HEK293 (cell line): ENCODE data around the gene POLR2C.
"Not testable (repeated sequence)": the region's sequence is repeated elsewhere in the genome, so short reads cannot be mapped to it uniquely, and the experiment has no call there.

Experiments used
- CTCF ChIA-PET: fragments of 350-600 bp; formaldehyde crosslinking; extraction: SDS; loops from one replicate; lab custom pipeline; 2021; ENCODE audit warnings: antibody characterized with exemption; lab: Yijun Ruan, JAX
- POLR2A ChIA-PET: fragments of 300-600 bp; formaldehyde crosslinking; extraction: SDS; loops from one replicate; lab custom pipeline; 2020; ENCODE audit warnings: antibody characterized with exemption, inconsistent platforms; lab: Yijun Ruan, JAX
- H3K27ac ChIP-seq: fragments of 200-500 bp; sonication (Bioruptor generic); 2 replicates; pipeline ENCODE4 v1.5.1; 2014; ENCODE audit warnings: low read depth, low read length, control low read depth, inconsistent platforms; ENCODE audit errors: extremely low read depth
- H3K36me3 ChIP-seq, 2 experiments: fragments of 200-500 bp in 1 of 2; sonication (Bioruptor generic) in 1 of 2; 1 replicate in 1 of 2; 2 replicates in 1 of 2; pipeline ENCODE4 v1.5.1; 2014 to 2017; ENCODE audit warnings: inconsistent platforms in 2 of 2, low read length in 2 of 2; ENCODE audit not compliant: control insufficient read depth in 2 of 2, insufficient read depth in 1 of 2
- H3K4me1 ChIP-seq: fragments of 200-500 bp; sonication (Bioruptor generic); 2 replicates; pipeline ENCODE4 v1.5.1; 2014; ENCODE audit warnings: mild to moderate bottlenecking, low read length, inconsistent platforms; ENCODE audit not compliant: control insufficient read depth, insufficient read depth
- H3K4me3 ChIP-seq: 2 replicates; pipeline ENCODE4 v1.5.1; 2011; ENCODE audit warnings: low read depth, mild to moderate bottlenecking, control low read depth, low read length, moderate library complexity
- H3K9me3 ChIP-seq: fragments of 200-500 bp; sonication (Bioruptor generic); 2 replicates; pipeline ENCODE4 v1.5.1; 2014; ENCODE audit warnings: low read depth, low read length, inconsistent platforms; ENCODE audit not compliant: control insufficient read depth, insufficient read depth
- PRDM4 ChIP-seq: fragments of 450-650 bp; formaldehyde crosslinking; IDR thresholded peaks from 2 replicates; pipeline ENCODE4 v1.5.1; 2017; ENCODE audit warnings: missing biosample characterization, missing genetic modification characterization
- RBAK ChIP-seq: fragments of 450-650 bp; formaldehyde crosslinking; IDR thresholded peaks from 2 replicates; pipeline ENCODE4 v1.5.1; 2016; ENCODE audit warnings: missing biosample characterization, missing genetic modification characterization
- ZBTB17 ChIP-seq: fragments of 450-650 bp; formaldehyde crosslinking; IDR thresholded peaks from 2 replicates; pipeline ENCODE4 v1.5.1; 2016; ENCODE audit warnings: missing biosample characterization, missing genetic modification characterization
- ZBTB44 ChIP-seq: fragments of 450-650 bp; IDR thresholded peaks from 2 replicates; pipeline ENCODE4 v1.5.1; 2018; ENCODE audit warnings: missing biosample characterization, mild to moderate bottlenecking, missing genetic modification characterization
- ZFHX2 ChIP-seq: fragments of 450-650 bp; formaldehyde crosslinking; conservative IDR thresholded peaks from 2 replicates; pipeline ENCODE4 v1.5.1; 2016; ENCODE audit warnings: missing biosample characterization, missing genetic modification characterization
- ZNF248 ChIP-seq: fragments of 450-650 bp; formaldehyde crosslinking; IDR thresholded peaks from 2 replicates; pipeline ENCODE4 v1.5.1; 2017; ENCODE audit warnings: missing biosample characterization, missing genetic modification characterization
- ZNF350 ChIP-seq: fragments of 450-650 bp; formaldehyde crosslinking; IDR thresholded peaks from 2 replicates; pipeline ENCODE4 v1.5.0; 2017; ENCODE audit warnings: missing biosample characterization, mild to moderate bottlenecking, missing genetic modification characterization
- ZNF366 ChIP-seq: fragments of 450-650 bp; formaldehyde crosslinking; conservative IDR thresholded peaks from 2 replicates; pipeline ENCODE4 v1.5.1; 2016; ENCODE audit warnings: missing biosample characterization, missing genetic modification characterization
- ZNF394 ChIP-seq: fragments of 450-650 bp; formaldehyde crosslinking; IDR thresholded peaks from 2 replicates; pipeline ENCODE4 v1.5.1; 2016; ENCODE audit warnings: missing biosample characterization, missing genetic modification characterization, mild to moderate bottlenecking, moderate library complexity, borderline replicate concordance
- ZNF544 ChIP-seq: fragments of 450-650 bp; formaldehyde crosslinking; IDR thresholded peaks from 2 replicates; pipeline ENCODE4 v1.5.0; 2017; ENCODE audit warnings: missing biosample characterization, missing genetic modification characterization
- ZNF585B ChIP-seq: fragments of 450-650 bp; formaldehyde crosslinking; IDR thresholded peaks from 2 replicates; pipeline ENCODE4 v1.5.1; 2016; ENCODE audit warnings: missing biosample characterization, missing genetic modification characterization
- ZNF624 ChIP-seq: fragments of 450-650 bp; formaldehyde crosslinking; IDR thresholded peaks from 2 replicates; pipeline ENCODE4 v1.5.1; 2017; ENCODE audit warnings: missing biosample characterization, missing genetic modification characterization
- ZNF658 ChIP-seq: fragments of 450-650 bp; formaldehyde crosslinking; IDR thresholded peaks from 2 replicates; pipeline ENCODE4; 2016; ENCODE audit warnings: missing biosample characterization, missing genetic modification characterization
- ZNF776 ChIP-seq: fragments of 450-650 bp; formaldehyde crosslinking; IDR thresholded peaks from 2 replicates; pipeline ENCODE4 v1.5.0; 2017; ENCODE audit warnings: missing biosample characterization, missing genetic modification characterization, borderline replicate concordance
- ZNF777 ChIP-seq: fragments of 450-650 bp; formaldehyde crosslinking; IDR thresholded peaks from 2 replicates; pipeline ENCODE4 v1.5.1; 2017; ENCODE audit warnings: missing biosample characterization, missing genetic modification characterization, borderline replicate concordance
- ZSCAN30 ChIP-seq: fragments of 450-650 bp; IDR thresholded peaks from 2 replicates; pipeline ENCODE4 v1.5.1; 2018; ENCODE audit warnings: missing biosample characterization, mild to moderate bottlenecking, missing genetic modification characterization, moderate library complexity

The POLR2C gene

GRCh38 chr16:57434003-57434402 is 28.5 kb upstream of the POLR2C start (continued):
- TF ChIP-seq ZNF658 (tag by site-specific recombination), result no peak

- Histone ChIP-seq H3K4me1 (no peaks in the 10 kb centered on the region), H3K27ac (no peak overlapping the region), H3K36me3 (peaks cover 44 to 96% of the 10 kb centered on the region in 2 experiments)
- CTCF ChIA-PET, result interaction anchor here (1.1 kb wide), 1 partner anchor 17 kb away, joined by 6 read pairs; no protein-coding TSS in a partner anchor
- no peak for TF ChIP-seq ZNF366 (tag by site-specific recombination)
- no peak for TF ChIP-seq ZNF394 (tag by site-specific recombination)
- no peak for TF ChIP-seq ZNF624 (tag by site-specific recombination)
- TF ChIP-seq ZNF544 (tag by site-specific recombination), result no peak
- no peak for TF ChIP-seq ZFHX2
- no peak for TF ChIP-seq ZNF248 (tag by site-specific recombination)
- no peak for TF ChIP-seq PRDM4 (tag by site-specific recombination)
- TF ChIP-seq ZBTB17 (tag by site-specific recombination), result no peak
- TF ChIP-seq ZNF350 (tag by site-specific recombination), result no peak
- no peak for TF ChIP-seq ZBTB44 (tag by site-specific recombination)
- TF ChIP-seq ZNF777, result no peak
- TF ChIP-seq ZNF776 (tag by site-specific recombination), result no peak
- TF ChIP-seq ZSCAN30, result no peak
- TF ChIP-seq ZNF585B (tag by site-specific recombination), result no peak
- TF ChIP-seq RBAK (tag by site-specific recombination), result no peak
- TF ChIP-seq, all 188 proteins: peak for 0
- H3K9me3 ChIP-seq, result no peaks in the 10 kb centered on the region
- POLR2A ChIA-PET, result interaction anchor here (0.7 to 0.8 kb wide), 2 partner anchors 11 to 27 kb away, joined by 3 read pairs; partner anchors contain the start of genes CIAPIN1, COQ9 and POLR2C
- H3K4me3 ChIP-seq, result no peak overlapping the region
These were observed 26.6 kb upstream of the POLR2C start for GRCh38 chr16:57435838-57436237.

GRCh38 chr16:57439947-57440346 is 22.5 kb upstream of the POLR2C start:
- POLR2A ChIA-PET, CTCF ChIA-PET: not testable (repeated sequence)
- peaks cover 21 to 66% of the 10 kb centered on the region in 2 experiments for H3K36me3 ChIP-seq

GRCh38 chr16:57440551-57440950 is 21.9 kb upstream of the POLR2C start:
- peaks cover 18 to 60% of the 10 kb centered on the region in 2 experiments for H3K36me3 ChIP-seq
- CTCF ChIA-PET, result interaction anchor here (1.3 kb wide), 1 partner anchor 22 kb away, joined by 6 read pairs; no protein-coding TSS in a partner anchor
- POLR2A ChIA-PET, H3K27ac ChIP-seq, H3K4me1 ChIP-seq, H3K9me3 ChIP-seq, H3K4me3 ChIP-seq: not testable (repeated sequence)

More at GRCh38 chr16:57439947-57440346, 22.5 kb upstream of the POLR2C start:
- not testable (repeated sequence) for H3K27ac ChIP-seq, H3K4me3 ChIP-seq, H3K4me1 ChIP-seq, H3K9me3 ChIP-seq
